HepG2 (cell line): ENCODE data around the gene TXNRD1. TPM values are rescaled to one million over a fixed set of nuclear protein-coding genes. Genes with fewer than 3 reads are reported as not detected.

Experiments used
- FOXM1 ChIP-seq: sonication (generic); formaldehyde crosslinking; IDR thresholded peaks from 2 replicates; pipeline ENCODE4 v1.5.0; 2020; ENCODE audit warnings: missing genetic modification reagents
- HDAC2 ChIP-seq: sonication (generic); formaldehyde crosslinking; IDR thresholded peaks from 2 replicates; pipeline ENCODE4 v1.4.0; 2020; ENCODE audit warnings: missing genetic modification reagents
- RFX1 ChIP-seq: fragments of 450-650 bp; IDR thresholded peaks from 2 replicates; pipeline ENCODE4 v1.6.1; 2017
- SCMH1 ChIP-seq: sonication (generic); formaldehyde crosslinking; IDR thresholded peaks from 2 replicates; pipeline ENCODE4 v1.9.0; 2021; ENCODE audit warnings: missing genetic modification reagents, mild to moderate bottlenecking, borderline replicate concordance
- ZBTB7B ChIP-seq: sonication (generic); formaldehyde crosslinking; IDR thresholded peaks from 2 replicates; pipeline ENCODE4 v1.4.0; 2020; ENCODE audit warnings: missing genetic modification reagents
- ZNF547 ChIP-seq: sonication (generic); formaldehyde crosslinking; IDR thresholded peaks from 2 replicates; pipeline ENCODE4 v1.5.1; 2020; ENCODE audit warnings: mild to moderate bottlenecking, missing genetic modification reagents
- ZNF550 ChIP-seq: sonication (generic); formaldehyde crosslinking; IDR thresholded peaks from 2 replicates; pipeline ENCODE4 v1.4.0; 2020; ENCODE audit warnings: mild to moderate bottlenecking, missing genetic modification reagents, borderline replicate concordance
- ZNF572 ChIP-seq: sonication (generic); formaldehyde crosslinking; IDR thresholded peaks from 2 replicates; pipeline ENCODE4 v1.5.1; 2020; ENCODE audit warnings: mild to moderate bottlenecking, missing genetic modification reagents
- ZNF614 ChIP-seq: IDR thresholded peaks from 2 replicates; pipeline ENCODE4 v1.6.1; 2018; ENCODE audit warnings: missing biosample characterization, missing genetic modification reagents, inconsistent platforms, borderline replicate concordance
- ZNF747 ChIP-seq: sonication (generic); formaldehyde crosslinking; IDR thresholded peaks from 2 replicates; pipeline ENCODE4 v1.8.1; 2023; ENCODE audit warnings: missing genetic modification reagents, mild to moderate bottlenecking, borderline replicate concordance
- polyA plus RNA-seq, 8 experiments: library from polyadenylated mRNA; depleted of rRNA in 3 of 8; stranded (reverse) in 7 of 8; unstranded in 1 of 8; fragments of >200 nt; fragmentation: Illumina TruSeq in 4 of 8; extraction: Trizol in 4 of 8; gene quantifications; 2 replicates each; pipeline versions ENCODE4 v1.2.1 to v1.2.3, GENCODE V29; 2011 to 2016; ENCODE audit warnings: low read depth in 4 of 8, missing spikeins in 1 of 8, mixed read lengths in 1 of 8; ENCODE audit not compliant: insufficient read depth in 1 of 8
- total RNA-seq, 5 experiments: library from RNA; depleted of rRNA; stranded (reverse); fragments of >200 nt; fragmentation: Illumina TruSeq; extraction: Trizol; gene quantifications; 2 replicates each; pipeline ENCODE4 v1.2.3, GENCODE V29; 2016; ENCODE audit warnings: low read depth in 1 of 5
- TF ChIP-seq, protein P1 (sequence below): sonication (generic); formaldehyde crosslinking; IDR thresholded peaks from 2 replicates; pipeline ENCODE4 v1.4.0; 2020; ENCODE audit warnings: mild to moderate bottlenecking, missing genetic modification reagents
- TF ChIP-seq, protein P2 (sequence below): sonication (generic); formaldehyde crosslinking; conservative IDR thresholded peaks from 2 replicates; pipeline ENCODE4 v1.4.0; 2020; ENCODE audit warnings: missing genetic modification reagents
- TF ChIP-seq, protein P3 (sequence below): IDR thresholded peaks from 2 replicates; pipeline ENCODE4 v1.6.1; 2016; ENCODE audit warnings: missing genetic modification reagents, missing compliant biosample characterization
- TF ChIP-seq, protein P4 (sequence below): conservative IDR thresholded peaks from 2 replicates; pipeline ENCODE4 v1.6.1; 2018; ENCODE audit warnings: missing genetic modification reagents
- TF ChIP-seq, protein P5 (sequence below): IDR thresholded peaks from 2 replicates; pipeline ENCODE4 v1.6.1; 2016; ENCODE audit warnings: missing biosample characterization, missing genetic modification reagents, low read depth

Gene TXNRD1
- total and polyA plus RNA-seq, 2 of the 13 experiments (the other 11 are each of a cell fraction or from before 2014, with no cell fraction given), result 54.0 to 190 TPM

DNA sequence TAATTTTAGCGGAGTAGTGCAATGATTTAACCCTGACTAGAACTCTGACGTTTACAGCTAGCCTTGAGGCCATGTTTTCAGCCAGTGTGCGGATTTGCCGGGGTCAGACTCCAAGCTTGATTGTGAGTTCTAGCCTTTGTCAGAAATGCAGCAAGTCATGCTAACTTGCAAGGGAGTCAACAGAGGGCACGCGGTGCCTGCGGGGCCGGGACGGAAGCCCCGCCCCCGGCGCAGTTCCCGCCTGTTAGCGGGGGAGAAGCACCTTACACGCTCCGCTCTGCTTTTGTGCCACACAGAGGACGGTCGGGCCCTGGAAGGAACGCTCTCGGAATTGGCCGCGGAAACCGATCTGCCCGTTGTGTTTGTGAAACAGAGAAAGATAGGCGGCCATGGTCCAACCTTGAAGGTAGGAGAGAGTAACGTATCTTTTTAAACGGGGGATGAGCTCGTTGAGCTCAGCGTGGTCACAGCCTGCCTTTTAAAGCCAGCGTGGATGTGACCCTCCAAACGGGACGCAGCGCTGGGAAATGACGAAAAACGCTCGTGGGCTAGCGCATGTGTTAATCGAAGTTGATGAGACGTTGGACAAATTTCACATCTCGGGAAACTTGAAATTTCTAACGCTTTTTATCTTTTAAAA, 73.2 kb downstream of the TXNRD1 start (continued):
- TF ChIP-seq, protein P1, sequence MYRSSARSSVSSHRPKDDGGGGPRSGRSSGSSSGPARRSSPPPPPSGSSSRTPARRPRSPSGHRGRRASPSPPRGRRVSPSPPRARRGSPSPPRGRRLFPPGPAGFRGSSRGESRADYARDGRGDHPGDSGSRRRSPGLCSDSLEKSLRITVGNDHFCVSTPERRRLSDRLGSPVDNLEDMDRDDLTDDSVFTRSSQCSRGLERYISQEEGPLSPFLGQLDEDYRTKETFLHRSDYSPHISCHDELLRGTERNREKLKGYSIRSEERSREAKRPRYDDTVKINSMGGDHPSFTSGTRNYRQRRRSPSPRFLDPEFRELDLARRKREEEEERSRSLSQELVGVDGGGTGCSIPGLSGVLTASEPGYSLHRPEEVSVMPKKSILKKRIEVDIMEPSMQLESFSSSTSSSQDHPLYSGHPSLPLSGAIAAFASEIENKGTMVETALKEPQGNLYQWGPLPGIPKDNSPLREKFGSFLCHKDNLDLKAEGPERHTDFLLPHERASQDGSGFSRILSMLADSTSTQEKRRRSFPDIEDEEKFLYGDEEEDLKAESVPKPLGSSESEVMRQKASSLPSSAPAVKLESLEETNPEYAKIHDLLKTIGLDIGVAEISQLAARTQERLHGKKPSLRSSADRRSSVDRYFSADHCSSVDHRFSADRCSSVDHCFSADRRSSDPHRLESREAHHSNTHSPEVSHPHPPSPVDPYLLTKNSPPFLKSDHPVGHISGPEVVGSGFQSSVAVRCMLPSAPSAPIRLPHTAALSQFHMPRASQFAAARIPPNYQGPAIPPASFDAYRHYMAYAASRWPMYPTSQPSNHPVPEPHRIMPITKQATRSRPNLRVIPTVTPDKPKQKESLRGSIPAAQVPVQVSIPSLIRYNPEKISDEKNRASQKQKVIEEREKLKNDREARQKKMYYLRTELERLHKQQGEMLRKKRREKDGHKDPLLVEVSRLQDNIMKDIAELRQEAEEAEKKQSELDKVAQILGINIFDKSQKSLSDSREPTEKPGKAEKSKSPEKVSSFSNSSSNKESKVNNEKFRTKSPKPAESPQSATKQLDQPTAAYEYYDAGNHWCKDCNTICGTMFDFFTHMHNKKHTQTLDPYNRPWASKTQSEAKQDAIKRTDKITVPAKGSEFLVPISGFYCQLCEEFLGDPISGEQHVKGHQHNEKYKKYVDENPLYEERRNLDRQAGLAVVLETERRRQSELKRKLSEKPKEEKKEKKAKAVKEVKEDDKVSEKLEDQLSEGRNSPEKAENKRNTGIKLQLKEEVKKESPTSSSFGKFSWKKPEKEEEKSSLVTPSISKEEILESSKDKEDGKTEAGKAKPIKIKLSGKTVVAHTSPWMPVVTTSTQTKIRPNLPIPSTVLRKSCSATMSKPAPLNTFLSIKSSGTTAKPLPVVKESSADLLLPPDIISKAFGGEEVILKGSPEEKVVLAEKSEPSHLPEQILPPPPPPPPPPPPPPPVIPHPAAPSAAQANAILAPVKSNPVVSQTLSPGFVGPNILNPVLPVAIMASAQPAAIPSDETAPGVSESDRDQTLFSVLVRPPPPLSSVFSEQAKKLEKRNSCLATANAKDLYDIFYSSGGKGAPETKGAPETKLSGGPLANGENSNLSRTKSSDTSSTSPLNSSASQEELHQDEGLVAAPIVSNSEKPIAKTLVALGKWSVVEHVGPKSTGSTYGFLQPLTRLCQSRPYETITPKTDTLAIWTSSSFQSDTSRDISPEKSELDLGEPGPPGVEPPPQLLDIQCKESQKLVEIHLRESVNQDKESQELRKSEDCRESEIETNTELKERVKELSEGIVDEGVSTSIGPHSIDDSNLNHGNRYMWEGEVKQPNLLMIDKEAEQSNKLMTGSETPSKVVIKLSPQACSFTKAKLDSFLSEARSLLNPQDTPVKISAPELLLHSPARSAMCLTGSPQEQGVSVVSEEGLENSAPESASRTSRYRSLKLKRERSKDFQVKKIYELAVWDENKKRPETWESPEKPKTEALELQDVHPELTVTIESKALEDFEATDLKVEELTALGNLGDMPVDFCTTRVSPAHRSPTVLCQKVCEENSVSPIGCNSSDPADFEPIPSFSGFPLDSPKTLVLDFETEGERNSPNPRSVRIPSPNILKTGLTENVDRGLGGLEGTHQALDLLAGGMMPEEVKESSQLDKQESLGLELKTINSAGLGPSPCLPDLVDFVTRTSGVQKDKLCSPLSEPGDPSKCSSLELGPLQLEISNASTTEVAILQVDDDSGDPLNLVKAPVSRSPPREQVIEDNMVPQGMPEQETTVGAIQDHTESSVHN (CRISPR knock-in tag), result no peak
- TF ChIP-seq ZNF572 (CRISPR knock-in tag) (no peak), ZBTB7B (CRISPR knock-in tag) (peak; percentile 83; the same call in 1 of the 2 replicates), HDAC2 (CRISPR knock-in tag) (peak; percentile 90), ZNF614 (CRISPR knock-in tag) (peak; percentile 73), ZNF747 (CRISPR knock-in tag) (peak; percentile 89; the same call in 1 of the 2 replicates), FOXM1 (CRISPR knock-in tag) (no peak), ZNF550 (CRISPR knock-in tag) (no peak), ZNF547 (CRISPR knock-in tag) (peak; percentile 75; the same call in 1 of the 2 replicates), SCMH1 (CRISPR knock-in tag) (no peak), RFX1 (no peak)
- TF ChIP-seq, protein P2, sequence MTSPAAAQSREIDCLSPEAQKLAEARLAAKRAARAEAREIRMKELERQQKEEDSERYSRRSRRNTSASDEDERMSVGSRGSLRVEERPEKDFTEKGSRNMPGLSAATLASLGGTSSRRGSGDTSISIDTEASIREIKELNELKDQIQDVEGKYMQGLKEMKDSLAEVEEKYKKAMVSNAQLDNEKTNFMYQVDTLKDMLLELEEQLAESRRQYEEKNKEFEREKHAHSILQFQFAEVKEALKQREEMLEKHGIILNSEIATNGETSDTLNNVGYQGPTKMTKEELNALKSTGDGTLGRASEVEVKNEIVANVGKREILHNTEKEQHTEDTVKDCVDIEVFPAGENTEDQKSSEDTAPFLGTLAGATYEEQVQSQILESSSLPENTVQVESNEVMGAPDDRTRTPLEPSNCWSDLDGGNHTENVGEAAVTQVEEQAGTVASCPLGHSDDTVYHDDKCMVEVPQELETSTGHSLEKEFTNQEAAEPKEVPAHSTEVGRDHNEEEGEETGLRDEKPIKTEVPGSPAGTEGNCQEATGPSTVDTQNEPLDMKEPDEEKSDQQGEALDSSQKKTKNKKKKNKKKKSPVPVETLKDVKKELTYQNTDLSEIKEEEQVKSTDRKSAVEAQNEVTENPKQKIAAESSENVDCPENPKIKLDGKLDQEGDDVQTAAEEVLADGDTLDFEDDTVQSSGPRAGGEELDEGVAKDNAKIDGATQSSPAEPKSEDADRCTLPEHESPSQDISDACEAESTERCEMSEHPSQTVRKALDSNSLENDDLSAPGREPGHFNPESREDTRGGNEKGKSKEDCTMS (CRISPR knock-in tag), result no peak
- TF ChIP-seq, protein P3, sequence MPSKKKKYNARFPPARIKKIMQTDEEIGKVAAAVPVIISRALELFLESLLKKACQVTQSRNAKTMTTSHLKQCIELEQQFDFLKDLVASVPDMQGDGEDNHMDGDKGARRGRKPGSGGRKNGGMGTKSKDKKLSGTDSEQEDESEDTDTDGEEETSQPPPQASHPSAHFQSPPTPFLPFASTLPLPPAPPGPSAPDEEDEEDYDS, result peak; percentile 75
- TF ChIP-seq, protein P4, sequence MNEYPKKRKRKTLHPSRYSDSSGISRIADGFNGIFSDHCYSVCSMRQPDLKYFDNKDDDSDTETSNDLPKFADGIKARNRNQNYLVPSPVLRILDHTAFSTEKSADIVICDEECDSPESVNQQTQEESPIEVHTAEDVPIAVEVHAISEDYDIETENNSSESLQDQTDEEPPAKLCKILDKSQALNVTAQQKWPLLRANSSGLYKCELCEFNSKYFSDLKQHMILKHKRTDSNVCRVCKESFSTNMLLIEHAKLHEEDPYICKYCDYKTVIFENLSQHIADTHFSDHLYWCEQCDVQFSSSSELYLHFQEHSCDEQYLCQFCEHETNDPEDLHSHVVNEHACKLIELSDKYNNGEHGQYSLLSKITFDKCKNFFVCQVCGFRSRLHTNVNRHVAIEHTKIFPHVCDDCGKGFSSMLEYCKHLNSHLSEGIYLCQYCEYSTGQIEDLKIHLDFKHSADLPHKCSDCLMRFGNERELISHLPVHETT (CRISPR knock-in tag), result peak; percentile 74; the same call in 1 of the 2 replicates
- TF ChIP-seq, protein P5, sequence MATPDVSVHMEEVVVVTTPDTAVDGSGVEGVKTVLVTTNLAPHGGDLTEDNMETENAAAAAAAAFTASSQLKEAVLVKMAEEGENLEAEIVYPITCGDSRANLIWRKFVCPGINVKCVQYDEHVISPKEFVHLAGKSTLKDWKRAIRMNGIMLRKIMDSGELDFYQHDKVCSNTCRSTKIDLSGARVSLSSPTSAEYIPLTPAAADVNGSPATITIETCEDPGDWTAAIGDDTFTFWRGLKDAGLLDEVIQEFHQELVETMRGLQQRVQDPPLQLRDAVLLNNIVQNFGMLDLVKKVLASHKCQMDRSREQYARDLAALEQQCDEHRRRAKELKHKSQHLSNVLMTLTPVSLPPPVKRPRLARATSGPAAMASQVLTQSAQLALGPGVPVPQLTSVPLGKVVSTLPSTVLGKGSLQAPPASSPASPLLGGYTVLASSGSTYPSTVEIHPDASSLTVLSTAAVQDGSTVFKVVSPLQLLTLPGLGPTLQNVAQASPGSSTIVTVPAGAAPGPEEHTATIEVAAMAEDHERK (CRISPR knock-in tag), result no peak
